OCI-LY3 (cell line): ENCODE measurements around the gene ZNF816.

Experiments used
- EZH2phosphoT487 ChIP-seq: fragments of 200-600 bp; shearing (Covaris generic); IDR thresholded peaks from 2 replicates; pipeline ENCODE4 v1.6.1; 2018; ENCODE audit warnings: antibody characterized with exemption, mixed run types, low read depth
- TF ChIP-seq, protein P1 (sequence below): fragments of 200-600, 300-600 bp; sonication (generic); IDR thresholded peaks from 2 replicates; pipeline ENCODE4 v1.5.1; 2014; ENCODE audit warnings: antibody characterized with exemption, low read length, low read depth

DNA sequence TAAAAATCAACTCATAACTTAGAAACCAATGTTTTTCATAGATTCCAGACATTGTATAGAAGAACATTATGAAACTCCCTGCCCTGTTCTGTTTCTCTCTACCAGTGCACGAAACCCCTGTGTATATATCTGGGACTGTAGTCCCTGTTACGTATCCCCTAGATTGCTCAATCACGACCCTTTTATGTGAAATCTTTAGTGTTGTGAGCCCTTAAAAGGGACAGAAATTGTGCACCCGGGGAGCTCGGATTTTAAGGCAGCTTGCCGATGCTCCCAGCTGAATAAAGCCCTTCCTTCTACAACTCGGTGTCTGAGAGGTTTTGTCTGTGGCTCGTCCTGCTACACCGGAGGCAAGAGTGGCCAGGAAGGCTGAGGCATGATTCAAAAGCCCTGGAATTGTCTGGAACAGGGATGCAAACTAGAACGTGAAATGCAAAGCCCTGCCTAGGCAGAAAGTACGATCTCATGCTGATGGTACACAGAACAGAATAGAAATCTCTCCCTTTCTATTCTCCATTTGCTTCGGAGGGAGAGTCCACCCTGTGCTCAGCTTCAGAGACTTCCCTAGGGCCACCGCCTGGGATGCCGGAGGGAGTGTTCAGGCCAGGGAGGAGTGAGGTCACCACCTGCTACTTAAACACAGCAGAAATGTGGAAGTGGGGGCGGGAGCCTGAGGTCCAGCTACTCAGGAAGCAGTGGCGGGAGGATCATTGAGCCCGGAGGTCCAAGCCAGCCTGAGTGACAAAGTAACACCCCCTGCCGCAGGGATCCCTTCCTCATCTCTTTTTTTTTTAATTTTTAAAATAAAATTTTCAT, 38.7 kb downstream of the ZNF816 start:
- TF ChIP-seq, protein P1, sequence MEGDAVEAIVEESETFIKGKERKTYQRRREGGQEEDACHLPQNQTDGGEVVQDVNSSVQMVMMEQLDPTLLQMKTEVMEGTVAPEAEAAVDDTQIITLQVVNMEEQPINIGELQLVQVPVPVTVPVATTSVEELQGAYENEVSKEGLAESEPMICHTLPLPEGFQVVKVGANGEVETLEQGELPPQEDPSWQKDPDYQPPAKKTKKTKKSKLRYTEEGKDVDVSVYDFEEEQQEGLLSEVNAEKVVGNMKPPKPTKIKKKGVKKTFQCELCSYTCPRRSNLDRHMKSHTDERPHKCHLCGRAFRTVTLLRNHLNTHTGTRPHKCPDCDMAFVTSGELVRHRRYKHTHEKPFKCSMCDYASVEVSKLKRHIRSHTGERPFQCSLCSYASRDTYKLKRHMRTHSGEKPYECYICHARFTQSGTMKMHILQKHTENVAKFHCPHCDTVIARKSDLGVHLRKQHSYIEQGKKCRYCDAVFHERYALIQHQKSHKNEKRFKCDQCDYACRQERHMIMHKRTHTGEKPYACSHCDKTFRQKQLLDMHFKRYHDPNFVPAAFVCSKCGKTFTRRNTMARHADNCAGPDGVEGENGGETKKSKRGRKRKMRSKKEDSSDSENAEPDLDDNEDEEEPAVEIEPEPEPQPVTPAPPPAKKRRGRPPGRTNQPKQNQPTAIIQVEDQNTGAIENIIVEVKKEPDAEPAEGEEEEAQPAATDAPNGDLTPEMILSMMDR, result no peak
- no peak for TF ChIP-seq EZH2phosphoT487
